HG03095 (cell line): ENCODE results near the gene SLC22A5.
A peak's percentile ranks its signal among the peaks of the same experiment; 100 is the strongest.
"Not testable (repeated sequence)": the region's sequence is repeated elsewhere in the genome, so short reads cannot be mapped to it uniquely, and the experiment has no call there.

Experiments used
- ATAC-seq: cut with Tn5 transposase; IDR thresholded peaks from one replicate; pipeline ENCODE4 v1.9.1; 2021; ENCODE audit warnings: moderate library complexity; ENCODE audit not compliant: unreplicated experiment

Gene SLC22A5

DNA sequence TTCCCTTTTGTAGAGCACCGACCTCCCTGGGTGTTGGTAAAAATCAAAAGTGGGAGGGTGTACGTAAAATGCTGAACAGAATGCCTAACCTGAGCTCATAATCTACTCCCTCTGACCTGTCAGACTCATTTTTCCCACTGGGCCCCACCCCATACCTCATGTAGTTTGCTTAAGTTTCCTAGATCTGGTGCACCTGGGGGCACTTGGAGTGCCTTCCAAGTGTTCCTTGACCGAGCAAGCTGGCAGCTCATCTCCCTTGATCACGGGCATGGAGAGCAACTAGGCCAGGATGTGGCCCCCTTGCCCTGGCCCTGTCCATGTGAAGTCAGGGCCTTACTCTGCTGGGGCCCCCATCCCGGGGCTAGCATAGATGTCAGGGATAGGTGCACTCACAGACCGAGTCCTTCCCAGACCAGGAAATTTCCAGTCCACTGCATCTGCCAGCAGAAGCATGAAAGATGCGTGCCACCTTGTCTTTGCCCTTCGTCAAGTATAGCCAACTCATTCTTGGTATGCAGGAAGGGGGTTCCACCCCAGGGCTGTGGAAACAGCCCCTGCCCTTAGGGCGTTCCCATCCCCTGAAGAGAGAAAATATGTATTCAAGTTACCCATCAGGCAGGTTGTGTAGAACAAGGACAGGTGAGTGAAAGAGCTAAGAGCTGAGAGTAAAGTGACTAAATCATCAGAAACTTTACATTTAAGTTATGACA is 41.9 kb downstream of the SLC22A5 start:
- peak; percentile 9 for ATAC-seq

DNA sequence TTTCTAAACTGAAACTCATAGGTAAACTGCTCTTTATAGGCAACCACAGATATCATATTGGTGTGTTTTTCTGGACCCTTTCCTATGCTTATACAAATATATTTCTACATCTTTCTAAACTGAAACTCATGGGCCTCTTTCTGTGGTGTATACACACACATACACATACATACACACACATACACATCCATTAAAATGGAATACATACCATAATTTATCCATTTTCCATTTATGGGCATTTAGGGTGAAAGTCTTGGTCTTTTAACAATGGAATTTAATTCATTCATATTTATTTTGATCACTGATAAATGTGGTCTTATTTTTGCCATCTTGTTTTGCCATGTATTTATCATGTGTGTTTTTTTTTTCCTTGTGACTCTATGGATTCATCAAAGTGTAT is 44.1 kb downstream of the SLC22A5 start:
- ATAC-seq, result no peak

DNA sequence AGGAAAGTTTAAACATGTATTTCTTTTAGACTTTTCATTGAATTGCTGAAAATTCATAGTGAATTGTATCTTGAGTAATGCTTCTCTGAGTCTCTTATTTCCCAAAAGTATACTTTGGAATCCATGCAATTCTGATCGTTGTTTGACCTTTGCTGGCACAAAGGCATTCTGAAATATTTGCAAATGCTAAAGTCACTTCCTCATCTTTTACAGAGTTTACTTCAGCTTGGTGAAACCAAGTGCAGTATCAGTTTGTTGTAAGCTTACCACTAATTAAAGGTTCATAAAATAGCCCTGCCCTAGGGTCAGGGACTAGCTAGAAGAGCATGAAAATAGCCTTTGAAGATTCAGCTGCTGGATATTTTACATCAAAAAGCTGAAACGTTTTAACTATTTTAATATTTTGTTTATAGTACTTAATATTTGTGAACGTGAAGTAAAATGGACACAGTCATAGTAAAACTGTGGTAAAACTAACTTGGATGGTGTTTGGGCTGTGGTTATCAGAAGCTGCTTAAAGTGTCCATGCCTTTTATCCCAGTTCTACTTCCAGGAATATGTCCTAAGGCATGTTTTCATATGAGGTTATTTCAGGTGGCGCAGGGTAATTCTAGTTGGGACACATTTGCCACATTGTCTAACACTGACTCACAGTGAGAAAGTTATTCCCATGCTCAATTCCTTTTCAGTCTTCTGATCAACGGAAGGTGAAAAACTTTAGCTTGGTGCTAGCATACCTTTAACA is 45.3 kb downstream of the SLC22A5 start:
- no peak for ATAC-seq

DNA sequence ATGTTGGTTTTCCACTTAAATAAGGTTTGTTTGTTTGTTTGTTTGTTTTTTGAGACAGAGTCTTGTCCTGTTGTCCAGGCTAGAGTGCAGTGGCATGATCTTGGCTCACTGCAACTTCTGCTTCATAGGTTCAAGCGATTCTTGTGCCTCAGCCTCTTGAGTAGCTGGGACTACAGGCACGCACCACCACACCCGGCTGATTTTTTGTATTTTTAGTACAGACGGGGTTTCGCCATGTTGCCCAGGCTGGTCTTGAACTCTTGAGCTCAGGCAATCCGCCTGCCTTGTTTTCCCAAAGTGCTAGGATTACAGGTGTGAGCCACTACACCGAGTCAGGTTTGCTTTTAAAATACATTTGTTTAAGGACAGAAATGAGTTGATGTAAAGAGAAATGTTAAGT is 46.0 kb downstream of the SLC22A5 start:
- ATAC-seq, result not testable (repeated sequence)

DNA sequence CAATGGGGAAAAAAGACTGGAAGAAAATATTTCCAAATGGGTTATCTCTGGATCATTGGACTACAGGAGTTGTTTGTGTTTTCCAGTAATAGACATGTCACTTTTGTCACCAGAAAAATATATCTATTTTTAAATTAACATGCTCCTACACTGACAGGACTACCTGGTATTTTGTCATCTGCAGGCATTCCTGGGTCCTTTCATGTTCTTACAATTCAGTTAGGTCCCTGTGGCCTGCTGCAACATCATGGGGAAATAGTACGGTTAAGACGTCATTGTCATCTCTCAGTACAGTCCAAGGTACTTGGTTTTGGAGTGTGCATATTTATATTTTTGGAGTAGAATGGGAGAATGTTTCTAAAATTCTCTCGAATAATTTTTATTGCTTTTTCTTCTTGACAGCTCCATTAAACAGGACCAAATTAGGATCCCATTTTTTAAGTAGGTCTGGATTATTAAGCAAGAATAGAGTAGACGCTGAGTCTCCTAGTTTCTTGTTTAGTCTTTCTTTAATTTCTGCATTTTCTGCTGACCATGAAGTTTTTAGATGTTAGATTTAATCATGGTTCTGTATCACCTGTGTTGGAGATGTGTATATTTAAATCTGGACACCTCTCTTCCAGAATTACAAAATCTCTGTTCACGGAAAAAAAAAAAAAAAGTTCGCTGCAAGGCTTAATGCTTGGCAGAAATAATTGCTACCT is 46.9 kb downstream of the SLC22A5 start:
- ATAC-seq, result no peak

DNA sequence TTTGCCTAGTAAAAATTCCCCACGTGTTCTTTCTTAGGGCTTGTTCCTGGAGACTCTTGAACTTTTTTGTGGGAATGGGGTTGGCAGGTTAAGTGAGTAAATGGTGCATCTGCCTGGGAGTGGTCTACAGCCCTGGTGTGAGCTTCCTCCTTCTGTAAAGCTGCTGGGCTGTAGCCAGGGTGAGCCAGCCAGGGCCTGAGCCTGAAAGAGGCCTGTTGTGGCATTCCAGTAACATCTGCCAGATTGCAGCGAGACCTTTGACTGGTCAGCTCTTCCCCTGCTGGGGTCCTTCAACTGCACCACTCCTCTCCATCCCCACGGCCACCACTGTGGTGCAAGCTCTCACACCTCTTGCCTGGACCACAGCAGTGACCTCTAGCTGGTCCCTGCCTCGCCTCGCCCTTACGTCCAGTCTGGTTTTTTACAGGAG is 47.5 kb downstream of the SLC22A5 start:
- no peak for ATAC-seq

DNA sequence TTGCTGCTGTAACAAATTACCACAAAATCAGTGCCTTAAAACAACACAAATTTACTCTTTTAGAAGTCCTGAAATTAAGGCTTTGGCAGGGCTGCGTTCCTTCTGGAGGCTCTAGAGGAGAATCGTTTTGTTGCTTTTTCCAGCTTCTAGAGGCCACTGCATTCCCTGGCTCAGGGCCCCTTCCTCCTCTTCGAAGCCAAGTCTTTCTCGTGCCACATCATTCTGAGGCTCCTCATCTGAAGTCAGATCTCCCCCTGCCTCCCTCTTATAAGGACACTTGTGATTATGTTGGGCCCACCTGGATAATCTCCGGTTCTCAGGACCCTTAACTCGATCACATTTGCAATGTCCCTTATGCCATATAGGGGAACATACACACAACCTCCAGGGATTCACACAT is 48.0 kb downstream of the SLC22A5 start:
- no peak for ATAC-seq

DNA sequence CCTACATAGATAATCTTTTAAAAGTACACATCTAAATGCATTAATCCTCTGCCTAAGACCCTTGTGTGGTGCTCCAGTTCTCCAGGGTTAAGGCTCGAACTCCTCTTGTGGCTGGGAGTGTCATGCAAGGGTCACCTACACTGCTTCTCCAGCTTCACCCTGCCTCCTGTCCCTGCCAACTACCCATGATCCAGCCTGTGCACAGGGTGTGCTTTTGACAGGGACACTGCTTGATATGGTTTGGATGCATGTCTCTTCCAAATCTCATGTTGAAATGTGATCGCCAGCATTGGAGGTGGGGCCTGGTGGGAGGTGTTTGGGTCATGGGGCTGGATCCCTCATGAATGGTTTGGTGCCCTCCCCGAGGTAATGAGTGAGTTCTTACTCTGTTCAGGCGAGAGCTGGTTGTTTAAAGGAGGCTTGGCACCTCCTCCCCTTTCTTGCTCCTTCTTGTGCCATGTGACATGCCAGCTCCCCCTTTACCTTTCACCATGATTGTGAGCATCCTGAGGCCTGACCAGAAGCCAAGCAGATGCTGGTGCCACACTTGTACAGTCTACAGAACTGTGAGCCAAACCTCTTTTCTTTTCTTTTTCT is 48.5 kb downstream of the SLC22A5 start:
- ATAC-seq, result no peak

DNA sequence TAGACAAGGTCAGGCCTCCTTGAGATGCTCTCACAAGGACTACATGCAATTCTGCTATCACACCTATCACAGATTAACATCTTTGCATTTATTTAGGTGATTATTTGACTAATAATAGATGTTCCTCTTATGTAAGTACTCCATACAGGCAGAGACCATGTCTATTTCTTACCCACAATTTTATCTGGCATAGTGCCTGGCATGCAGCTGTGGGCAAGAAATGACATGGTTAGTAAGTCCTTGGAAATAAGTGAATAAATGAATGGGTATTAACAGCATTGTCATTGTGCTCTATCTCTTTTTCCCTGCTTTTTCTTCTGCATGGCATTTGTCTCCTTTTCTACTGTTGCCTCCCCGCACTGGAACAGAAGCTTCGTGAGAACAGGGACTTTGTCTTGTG is 49.4 kb downstream of the SLC22A5 start:
- no peak for ATAC-seq

DNA sequence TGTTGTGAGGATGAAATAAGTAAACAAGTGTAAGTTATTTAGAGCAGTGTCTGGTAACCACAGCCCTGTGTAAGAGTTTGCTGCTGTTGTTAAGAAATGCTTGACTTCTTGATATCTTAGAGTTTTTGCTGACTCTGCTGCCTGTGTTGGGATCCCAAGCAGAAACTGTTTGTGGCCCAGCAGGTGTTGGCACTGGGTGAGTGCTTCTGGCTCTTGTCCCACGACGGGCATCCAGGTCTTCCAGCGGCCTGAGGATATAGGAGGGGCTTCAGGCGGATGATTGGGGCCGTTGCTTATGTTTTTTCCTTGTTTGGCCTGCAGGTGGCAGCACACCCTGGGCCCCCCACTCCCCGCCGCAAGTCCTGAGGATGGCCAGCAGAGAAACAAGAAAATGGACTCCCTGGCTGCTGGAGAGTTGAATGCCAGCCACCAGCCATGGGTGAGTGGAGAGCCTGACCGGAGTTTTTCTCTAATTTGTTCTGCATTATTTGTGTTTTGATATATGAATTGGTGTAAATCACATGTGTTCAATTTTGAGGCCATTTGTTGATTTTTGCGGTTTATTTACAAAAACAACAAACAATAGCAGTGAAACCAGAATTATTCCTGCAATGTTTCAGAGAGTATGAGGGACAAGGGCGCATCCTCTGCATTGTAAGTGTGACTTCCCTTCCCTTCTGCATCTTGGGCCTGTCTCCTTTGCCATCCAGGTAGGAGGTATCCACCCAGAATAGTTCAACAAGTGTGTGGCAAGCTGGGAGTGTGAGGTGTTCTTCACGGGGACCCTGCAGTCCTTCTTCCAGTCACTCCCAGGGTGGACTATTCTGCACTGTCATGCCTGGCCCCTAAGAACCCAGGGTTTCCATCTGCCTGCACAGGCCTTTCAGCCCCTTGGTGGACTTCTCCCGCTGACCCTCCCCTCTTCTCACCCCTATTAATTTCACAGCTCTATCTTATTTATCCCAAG is 50.3 kb downstream of the SLC22A5 start:
- no peak for ATAC-seq

DNA sequence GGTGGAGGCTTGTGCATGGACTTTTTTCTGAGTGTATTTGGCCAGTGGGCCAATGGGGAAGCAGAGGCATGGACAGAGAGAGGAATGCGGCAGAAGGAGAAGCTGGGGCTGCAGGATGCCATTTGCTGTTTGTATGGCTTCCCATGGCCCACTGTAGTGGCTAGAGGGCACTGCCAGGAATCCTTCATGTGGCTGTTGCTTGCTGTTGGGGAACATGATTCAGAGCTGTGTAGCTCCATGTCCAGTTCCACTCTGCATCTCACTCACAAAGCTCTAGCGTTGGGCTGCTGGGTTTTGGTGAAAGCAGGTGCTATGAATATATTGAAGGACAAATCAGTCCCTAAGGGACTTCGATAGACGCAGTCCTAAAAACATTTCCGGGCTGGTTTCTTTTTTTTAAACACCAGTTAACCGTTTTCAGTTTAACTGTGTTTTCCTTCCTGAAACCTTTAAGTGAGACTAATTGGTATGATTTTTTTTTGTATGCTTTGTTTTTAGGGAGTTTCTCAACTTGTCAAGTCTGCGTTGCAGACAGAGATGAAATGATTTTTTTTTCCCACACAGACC is 51.3 kb downstream of the SLC22A5 start:
- ATAC-seq, result peak; percentile 48

DNA sequence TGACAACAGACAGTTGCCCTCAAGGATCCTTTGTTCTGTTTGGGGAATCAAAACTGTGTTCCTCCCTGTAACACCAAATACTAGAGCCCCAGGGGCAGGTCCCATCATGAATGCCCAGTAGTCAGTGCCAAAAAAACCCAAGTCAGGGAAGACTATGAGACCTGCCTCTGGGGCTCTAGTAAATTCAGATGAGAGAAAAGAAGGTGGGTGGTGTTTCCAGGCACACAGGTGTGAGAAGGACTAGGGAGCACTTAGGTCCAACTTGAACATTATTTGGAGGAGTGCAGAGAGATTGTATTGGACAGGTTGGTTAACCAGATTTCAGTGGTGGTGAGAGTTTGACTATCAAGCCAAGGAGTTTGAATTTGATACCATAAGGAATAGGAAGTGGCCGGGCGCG is 52.0 kb downstream of the SLC22A5 start:
- ATAC-seq, result no peak

DNA sequence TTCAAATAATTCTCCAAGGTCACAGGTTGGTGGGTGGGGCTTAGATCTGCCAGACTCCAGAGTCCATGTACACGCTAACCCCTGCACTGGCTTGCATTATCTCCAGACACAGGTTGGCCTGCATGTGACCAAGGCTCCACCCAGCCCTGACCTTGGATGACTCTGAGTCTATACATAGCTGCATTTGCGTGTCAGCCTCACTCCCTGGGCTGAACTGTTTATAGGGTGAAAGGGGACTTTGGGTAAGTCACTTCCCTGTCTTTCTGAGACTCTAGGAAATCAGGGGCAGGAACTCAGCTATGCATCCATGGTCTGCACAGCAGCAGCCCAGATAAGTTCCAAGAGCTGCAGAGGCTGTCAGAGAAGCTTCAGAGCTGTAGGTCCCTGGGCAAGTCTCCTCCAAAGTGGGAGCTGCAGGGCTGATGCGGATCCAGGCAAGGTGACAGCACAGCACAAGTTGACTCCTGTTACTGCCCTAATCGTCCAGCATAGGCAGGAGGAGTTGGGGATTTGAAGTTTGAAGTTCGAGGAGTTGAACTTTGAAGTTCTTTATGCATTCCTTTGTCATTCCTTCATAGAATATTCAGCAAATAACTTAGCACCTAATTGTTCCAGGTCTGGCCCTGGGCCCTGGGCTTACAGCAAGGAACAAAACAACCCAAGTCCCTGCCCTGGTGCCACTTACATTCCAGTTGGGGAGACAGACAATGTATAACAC is 53.4 kb downstream of the SLC22A5 start:
- peak; percentile 34 for ATAC-seq

DNA sequence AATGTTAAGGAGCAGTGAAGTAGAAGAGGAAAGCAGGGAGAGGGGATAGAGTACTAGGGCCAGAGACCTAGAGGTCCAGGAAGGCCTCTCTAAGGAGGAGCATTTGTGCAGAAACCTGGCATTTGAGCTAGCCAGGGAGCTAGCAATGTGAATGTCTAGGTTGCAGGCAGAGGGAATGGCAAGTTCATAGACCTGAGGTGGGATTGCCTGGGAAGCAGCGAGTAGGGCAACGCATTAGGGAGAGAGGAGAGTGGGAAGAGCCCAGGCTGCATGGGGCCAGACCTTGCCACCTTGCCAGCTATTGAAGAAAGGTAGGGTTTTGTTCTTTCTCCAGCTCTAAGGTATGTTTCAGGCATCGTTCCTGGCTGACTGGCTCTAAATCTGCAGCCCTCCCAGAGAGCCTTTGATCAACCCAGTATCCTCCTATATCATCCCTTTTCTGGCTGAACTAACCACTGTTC is 54.0 kb downstream of the SLC22A5 start:
- no peak for ATAC-seq

DNA sequence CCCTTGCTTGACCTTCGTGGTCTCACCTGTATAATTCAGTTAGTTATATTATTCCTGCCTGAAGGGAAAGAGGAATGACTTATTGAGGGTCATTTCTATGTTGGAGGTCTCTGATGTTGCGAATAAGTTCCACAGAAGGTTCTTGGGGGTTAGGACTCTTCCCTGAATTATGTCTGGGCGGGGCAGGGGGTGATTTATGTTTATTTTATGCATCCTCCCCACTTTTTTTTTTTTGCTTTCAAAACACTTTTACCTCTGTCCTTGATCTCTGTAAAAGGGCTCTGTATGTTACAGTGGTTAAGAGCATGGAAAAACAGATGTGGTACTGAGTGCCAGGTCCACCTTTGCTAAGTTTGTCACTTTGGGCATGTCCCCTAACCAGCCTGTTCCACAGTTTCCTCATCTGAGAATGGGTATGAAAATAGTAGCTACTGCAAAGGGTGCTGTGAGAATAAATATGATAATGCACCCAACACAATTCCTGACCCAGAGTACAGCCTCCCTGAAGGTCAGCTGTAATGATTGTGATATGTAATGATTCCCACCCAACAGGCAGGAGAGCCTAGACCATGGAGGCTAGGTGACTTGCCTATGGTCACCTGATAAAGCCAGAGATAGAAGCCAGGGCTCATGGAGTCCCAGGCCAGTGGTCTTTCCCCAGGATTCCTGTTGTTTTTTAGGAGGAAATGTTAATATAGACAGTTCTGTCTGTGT is 54.8 kb downstream of the SLC22A5 start:
- ATAC-seq, result no peak

DNA sequence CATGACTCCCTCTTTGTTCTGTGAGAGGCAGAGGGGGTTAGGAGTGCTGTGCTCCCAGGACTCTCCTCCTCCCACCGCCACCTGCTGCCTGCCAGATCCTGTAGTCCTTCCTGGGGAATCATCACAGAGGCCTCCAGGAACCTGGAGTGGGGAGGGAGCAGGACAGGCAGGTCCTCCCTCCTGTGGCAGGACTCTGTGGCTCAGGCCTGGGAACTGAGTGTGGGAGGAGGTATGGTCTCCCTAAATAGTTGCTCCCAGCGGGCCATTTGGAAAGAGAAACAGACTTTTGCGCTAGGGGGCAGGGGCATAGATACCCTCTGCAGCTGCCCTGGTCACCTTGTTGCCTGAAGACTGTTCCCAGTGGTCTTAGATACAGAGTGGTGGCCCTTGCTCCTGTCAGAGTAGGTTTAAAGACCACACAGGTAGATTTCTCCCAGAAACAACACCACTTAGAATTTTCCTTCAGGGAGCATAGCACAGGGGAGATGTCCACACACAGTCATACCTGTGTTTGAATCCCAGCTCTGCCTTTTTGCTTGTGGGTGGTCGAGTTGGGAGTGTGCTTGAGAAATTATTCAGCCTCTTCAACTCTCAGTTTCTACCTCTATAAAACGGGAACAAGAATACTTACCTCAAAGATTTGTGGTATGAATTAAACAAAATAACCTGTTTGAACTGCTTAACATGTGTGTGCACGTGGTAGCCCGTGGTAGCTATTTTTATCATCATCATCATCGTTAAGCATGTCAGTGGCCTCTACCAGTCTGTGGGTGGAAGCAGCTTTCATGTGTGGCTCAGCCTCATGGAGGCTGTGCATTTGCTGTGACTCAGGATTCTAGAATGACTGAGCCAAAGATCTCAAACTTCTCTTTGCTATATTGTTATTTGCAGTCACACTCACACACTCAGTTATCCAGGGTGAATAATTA is 55.8 kb downstream of the SLC22A5 start:
- peak; percentile 41 for ATAC-seq

DNA sequence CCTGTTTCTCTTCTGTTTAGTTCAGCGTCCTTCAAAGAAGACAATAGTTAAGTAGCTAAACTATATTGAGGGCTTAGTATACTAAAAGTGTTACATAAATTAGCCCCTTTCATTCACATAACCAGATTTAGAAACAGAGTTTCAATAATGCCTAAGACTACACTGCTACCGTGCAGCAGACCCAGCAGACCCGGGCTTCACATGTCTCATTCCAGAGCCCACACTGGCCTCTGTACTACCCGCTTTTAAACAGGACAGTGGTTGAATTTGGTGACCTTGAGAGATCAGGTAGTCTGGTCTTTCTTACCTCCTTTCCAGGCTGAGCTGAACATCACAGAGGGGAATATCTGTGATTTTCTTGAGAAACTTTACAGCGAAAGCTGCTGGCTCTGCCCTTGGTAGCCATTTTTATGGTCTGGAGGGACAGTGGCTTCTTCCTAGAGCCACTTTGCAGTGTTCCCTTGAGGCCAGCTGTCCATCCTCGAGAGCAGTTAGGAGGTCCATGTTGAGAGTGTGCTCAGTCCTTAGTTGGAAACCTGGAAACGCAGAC is 56.5 kb downstream of the SLC22A5 start:
- ATAC-seq, result no peak
